GM12874 (cell line): Measurements from ENCODE around the gene ZFP64.

Experiments
- TF ChIP-seq, protein P1 (sequence below): IDR thresholded peaks from 2 replicates; pipeline ENCODE4 v1.5.1; 2011; ENCODE audit warnings: low read depth, mild to moderate bottlenecking, control low read depth, low read length, moderate library complexity; ENCODE audit not compliant: insufficient read depth

The ZFP64 gene

GRCh38 chr20:52131048-52131643, 60.4 kb downstream of the ZFP64 start:
- TF ChIP-seq, protein P1, sequence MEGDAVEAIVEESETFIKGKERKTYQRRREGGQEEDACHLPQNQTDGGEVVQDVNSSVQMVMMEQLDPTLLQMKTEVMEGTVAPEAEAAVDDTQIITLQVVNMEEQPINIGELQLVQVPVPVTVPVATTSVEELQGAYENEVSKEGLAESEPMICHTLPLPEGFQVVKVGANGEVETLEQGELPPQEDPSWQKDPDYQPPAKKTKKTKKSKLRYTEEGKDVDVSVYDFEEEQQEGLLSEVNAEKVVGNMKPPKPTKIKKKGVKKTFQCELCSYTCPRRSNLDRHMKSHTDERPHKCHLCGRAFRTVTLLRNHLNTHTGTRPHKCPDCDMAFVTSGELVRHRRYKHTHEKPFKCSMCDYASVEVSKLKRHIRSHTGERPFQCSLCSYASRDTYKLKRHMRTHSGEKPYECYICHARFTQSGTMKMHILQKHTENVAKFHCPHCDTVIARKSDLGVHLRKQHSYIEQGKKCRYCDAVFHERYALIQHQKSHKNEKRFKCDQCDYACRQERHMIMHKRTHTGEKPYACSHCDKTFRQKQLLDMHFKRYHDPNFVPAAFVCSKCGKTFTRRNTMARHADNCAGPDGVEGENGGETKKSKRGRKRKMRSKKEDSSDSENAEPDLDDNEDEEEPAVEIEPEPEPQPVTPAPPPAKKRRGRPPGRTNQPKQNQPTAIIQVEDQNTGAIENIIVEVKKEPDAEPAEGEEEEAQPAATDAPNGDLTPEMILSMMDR, result no peak

DNA sequence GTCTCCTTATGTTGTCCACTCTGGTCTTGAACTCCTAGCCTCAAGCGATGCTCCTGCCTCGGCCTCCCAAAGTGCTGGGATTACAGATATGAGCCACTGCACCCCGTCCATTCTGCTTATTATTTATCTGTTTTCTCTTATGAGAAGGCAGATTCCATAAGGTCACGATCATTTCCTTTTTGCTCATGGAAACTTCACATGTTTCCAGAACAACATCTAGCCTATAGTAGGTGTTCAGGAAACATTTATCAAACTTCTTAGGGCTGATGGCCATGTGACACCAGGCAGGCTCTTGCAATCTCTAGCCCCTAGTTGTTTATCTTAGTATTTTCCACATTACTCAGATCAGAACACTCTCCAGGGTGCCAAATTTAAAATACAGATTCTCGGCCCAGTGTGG, 61.2 kb downstream of the ZFP64 start:
- TF ChIP-seq, protein P1, result no peak

GRCh38 chr20:52129611-52130010, 62.0 kb downstream of the ZFP64 start:
- TF ChIP-seq, protein P1, result no peak

DNA sequence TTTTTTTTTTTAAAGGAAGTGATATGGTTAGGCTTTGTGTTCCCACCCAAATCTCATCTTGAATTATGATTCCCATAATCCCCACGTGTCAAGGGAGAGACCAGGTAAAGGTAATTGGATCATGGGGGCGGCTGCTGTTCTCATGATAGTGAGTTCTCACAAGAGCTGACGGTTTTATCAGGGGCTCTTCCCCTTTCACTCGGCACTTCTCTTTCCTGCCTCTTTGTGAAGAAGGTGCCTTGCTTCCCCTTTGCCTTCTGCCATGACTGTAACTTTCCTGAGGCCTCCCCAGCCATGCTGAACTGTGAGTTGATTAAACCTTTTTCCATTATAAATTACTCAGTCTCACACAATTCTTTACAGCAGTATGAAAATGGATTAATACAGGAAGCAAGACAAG, 64.3 kb downstream of the ZFP64 start:
- TF ChIP-seq, protein P1, result no peak

DNA sequence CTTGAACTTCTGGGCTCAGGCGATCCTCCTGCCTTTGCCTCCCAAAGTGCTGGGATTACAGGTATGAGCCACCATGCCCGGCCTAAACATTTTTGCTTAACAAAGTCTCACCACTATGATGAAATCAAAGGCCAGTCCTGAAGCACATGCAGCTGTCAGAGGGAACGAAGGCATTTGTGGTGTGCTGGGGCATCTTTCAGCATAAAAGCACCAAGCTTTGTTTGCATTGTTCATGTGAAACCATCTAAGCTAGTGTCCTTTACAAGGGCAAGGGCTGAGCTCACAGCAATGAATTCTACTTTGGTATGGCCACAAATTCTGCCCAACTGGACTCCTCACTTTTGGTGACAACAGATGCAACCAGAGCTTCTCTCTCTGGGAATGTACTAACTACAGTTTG, 66.8 kb downstream of the ZFP64 start:
- TF ChIP-seq, protein P1, result no peak

DNA sequence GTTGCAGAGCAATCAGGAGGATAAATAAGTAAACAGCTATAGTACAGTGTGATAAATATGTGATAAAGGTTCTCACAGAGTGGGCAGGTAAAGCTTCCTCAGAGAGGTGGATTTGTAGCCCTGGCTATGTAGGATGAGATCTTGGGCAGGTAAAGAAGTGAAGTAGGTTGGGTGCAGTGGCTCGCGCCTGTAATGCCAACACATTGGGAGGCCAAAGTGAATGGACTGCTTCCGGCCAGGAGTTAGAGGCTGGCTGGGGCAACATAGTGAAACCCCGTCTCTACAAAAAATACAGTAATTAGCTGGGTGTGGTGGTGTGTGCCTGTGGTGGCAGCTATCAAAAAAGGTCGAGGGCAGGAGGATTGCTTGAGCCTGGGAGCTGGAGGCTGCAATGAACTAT, 72.9 kb downstream of the ZFP64 start:
- TF ChIP-seq, protein P1, result no peak

DNA sequence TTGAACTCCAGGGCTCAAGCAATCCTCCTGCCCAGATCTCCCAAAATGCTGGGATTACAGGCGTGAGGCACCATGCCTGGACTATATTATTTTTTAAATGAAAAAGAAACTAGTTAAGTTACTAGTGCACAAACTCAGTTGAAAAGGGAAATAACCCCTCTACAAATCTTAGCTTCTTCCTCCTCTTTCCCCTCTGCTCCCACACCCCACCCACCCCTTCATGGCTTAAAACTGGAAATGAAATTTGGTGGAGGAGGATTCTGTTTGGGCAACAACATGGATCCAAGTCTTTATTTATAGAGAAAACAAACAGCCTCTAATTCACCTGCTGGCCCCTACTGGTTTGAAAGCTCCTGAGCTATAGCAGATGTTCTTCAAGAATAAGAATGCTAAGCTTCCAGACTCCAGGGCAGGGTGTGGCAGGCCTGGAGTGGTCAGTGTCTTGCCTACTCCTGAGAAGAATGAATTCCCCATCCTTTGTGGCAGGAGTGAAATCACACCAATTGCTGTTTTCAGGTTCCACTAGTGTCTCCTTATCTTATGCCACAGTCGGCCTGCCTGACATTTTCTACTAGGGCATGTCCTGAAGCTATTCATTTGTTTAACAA, 73.5 kb downstream of the ZFP64 start:
- TF ChIP-seq, protein P1, result no peak
